SU-DHL-6 (cell line): ENCODE data around the gene FOXB1.

Experiments
- H2AFZ ChIP-seq: fragments of 200-600 bp; sonication (generic); 2 replicates; pipeline ENCODE4 v1.6.1; 2014; ENCODE audit warnings: low read depth, mild to moderate bottlenecking, moderate library complexity, mixed read lengths, antibody characterized with exemption, low read length; ENCODE audit not compliant: severe bottlenecking
- H3F3A ChIP-seq: fragments of 200-600 bp; shearing (Covaris generic); 2 replicates; pipeline ENCODE4 v1.6.0; 2016; ENCODE audit warnings: antibody characterized with exemption, mild to moderate bottlenecking; ENCODE audit not compliant: insufficient read depth
- H3K27ac ChIP-seq: fragments of 200-600 bp; sonication (generic); 2 replicates; pipeline ENCODE4 v1.5.1; 2016; ENCODE audit warnings: low read depth, mild to moderate bottlenecking, low read length, moderate library complexity, mixed read lengths
- H3K27me3 ChIP-seq: fragments of 200-600 bp; sonication (generic), shearing (Covaris generic); 2 replicates; pipeline ENCODE4 v1.6.0; 2014; ENCODE audit warnings: mild to moderate bottlenecking, low read length
- H3K36me3 ChIP-seq: fragments of 200-600 bp; sonication (generic); 2 replicates; pipeline ENCODE4 v1.6.1; 2014; ENCODE audit warnings: mild to moderate bottlenecking, low read length, mixed read lengths
- H3K4me2 ChIP-seq: fragments of 300-600, 200-600 bp; shearing (Covaris generic), sonication (generic); 2 replicates; pipeline ENCODE4 v1.6.0; 2014; ENCODE audit warnings: low read length, low read depth, mild to moderate bottlenecking; ENCODE audit not compliant: poor library complexity, severe bottlenecking
- H3K4me3 ChIP-seq: fragments of 200-600 bp; sonication (generic); 2 replicates; pipeline ENCODE4 v1.5.1; 2014; ENCODE audit warnings: antibody characterized with exemption, low read length, mild to moderate bottlenecking, mixed read lengths; ENCODE audit not compliant: insufficient read depth, poor library complexity, severe bottlenecking
- H3K79me2 ChIP-seq: fragments of 200-600 bp; sonication (generic); 2 replicates; pipeline ENCODE4 v1.6.1; 2014; ENCODE audit warnings: mild to moderate bottlenecking, low read length, moderate library complexity; ENCODE audit not compliant: insufficient read depth
- H3K9ac ChIP-seq: fragments of 200-600 bp; sonication (generic); 2 replicates; pipeline ENCODE4 v1.7.0; 2014; ENCODE audit warnings: mild to moderate bottlenecking, low read length
- H3K9me2 ChIP-seq: fragments of 200-600 bp; sonication (generic); replicated peaks from 2 replicates; pipeline ENCODE4 v1.6.1; 2014; ENCODE audit warnings: low read length; ENCODE audit not compliant: insufficient read depth
- H3K9me3 ChIP-seq: fragments of 200-600 bp; sonication (generic); 2 replicates; pipeline ENCODE4 v1.6.1; 2014; ENCODE audit warnings: low read length, mixed read lengths; ENCODE audit not compliant: insufficient read depth
- H4K20me1 ChIP-seq: fragments of 200-600 bp; sonication (generic); 2 replicates; pipeline ENCODE4 v1.6.1; 2014; ENCODE audit warnings: low read depth, mild to moderate bottlenecking, antibody characterized with exemption, low read length, moderate library complexity, mixed read lengths
- CTCF ChIP-seq: fragments of 200-600 bp; sonication (generic); IDR thresholded peaks from one replicate; pipeline ENCODE4 v1.5.1; 2017; ENCODE audit warnings: antibody characterized with exemption, mild to moderate bottlenecking, low read length, moderate library complexity; ENCODE audit not compliant: insufficient read depth, poor library complexity, severe bottlenecking
- EZH2phosphoT487 ChIP-seq: fragments of 200-600 bp; sonication (generic), shearing (Covaris generic); conservative IDR thresholded peaks from 2 replicates; pipeline ENCODE4 v1.6.1; 2018; ENCODE audit warnings: mild to moderate bottlenecking, antibody characterized with exemption, low read length, moderate library complexity, mixed read lengths

Gene FOXB1

GRCh38 chr15:60044636-60045270, 40.6 kb downstream of the FOXB1 start:
- Histone ChIP-seq H3K36me3 (no peaks in the 10 kb centered on the region), H3K9me3 (no peaks in the 10 kb centered on the region), H3F3A (no peaks in the 10 kb centered on the region), H4K20me1 (no peaks in the 10 kb centered on the region), H3K9ac (no peak overlapping the region), H3K79me2 (no peaks in the 10 kb centered on the region), H3K4me3 (no peak overlapping the region), H3K9me2 (no peaks in the 10 kb centered on the region), H3K27me3 (no peaks in the 10 kb centered on the region), H3K27ac (no peak overlapping the region), H2AFZ (no peak overlapping the region), H3K4me2 (no peak overlapping the region)
- TF ChIP-seq CTCF (no peak), EZH2phosphoT487 (no peak)

GRCh38 chr15:60047701-60048100, 43.6 kb downstream of the FOXB1 start:
- TF ChIP-seq EZH2phosphoT487 (no peak), CTCF (no peak)
- H3K4me2 ChIP-seq, result no peak overlapping the region
- no peaks in the 10 kb centered on the region for H3K79me2 ChIP-seq
- H3K27me3 ChIP-seq, result 0 out of 2 replicates have a peak, but pooled peaks cover 4% of the 10 kb centered on the region
- no peaks in the 10 kb centered on the region for H4K20me1 ChIP-seq
- no peaks in the 10 kb centered on the region for H3K36me3 ChIP-seq
- no peak overlapping the region for H3K9ac ChIP-seq
- no peak overlapping the region for H2AFZ ChIP-seq
- no peak overlapping the region for H3K4me3 ChIP-seq
- no peak overlapping the region for H3K27ac ChIP-seq
- peaks cover 8% of the 10 kb centered on the region; the same call in 1 of the 2 replicates for H3K9me3 ChIP-seq
- H3F3A ChIP-seq, result no peaks in the 10 kb centered on the region
- no peaks in the 10 kb centered on the region for H3K9me2 ChIP-seq

- no peak for TF ChIP-seq CTCF
- no peak for TF ChIP-seq EZH2phosphoT487
- H2AFZ ChIP-seq, result no peak overlapping the region
- no peak overlapping the region for H3K9ac ChIP-seq
These were observed 45.8 kb downstream of the FOXB1 start for GRCh38 chr15:60049948-60050347.

More at GRCh38 chr15:60049948-60050347, 45.8 kb downstream of the FOXB1 start:
- Histone ChIP-seq H3K36me3 (no peaks in the 10 kb centered on the region), H3K27me3 (0 out of 2 replicates have a peak, but pooled peaks cover 4% of the 10 kb centered on the region), H3K4me3 (no peak overlapping the region), H3K4me2 (no peak overlapping the region), H3K9me2 (no peaks in the 10 kb centered on the region), H4K20me1 (no peaks in the 10 kb centered on the region), H3K79me2 (no peaks in the 10 kb centered on the region), H3F3A (no peaks in the 10 kb centered on the region), H3K27ac (no peak overlapping the region), H3K9me3 (peaks cover 13% of the 10 kb centered on the region; the same call in 1 of the 2 replicates)
